ENCODE data around the gene ADCY10.

- TF ChIP-seq POLR2A (IDR thresholded peaks at IDR 0.05), result no peak
- TF ChIP-seq CTCF (IDR thresholded peaks at IDR 0.05), result no peak
These were observed 147.4 kb downstream of the ADCY10 start for GRCh38 chr1:167766538-167766937.

Data from right lobe of liver (tissue), 4 donors.